Hepatic stellate cell (primary cell): ENCODE data around the gene SH3GLB1.

Source experiments
- DNase-seq: peaks from one replicate; pipeline ENCODE4 v3.0.0; 2011; ENCODE audit warnings: low spot score

SH3GLB1 gene

GRCh38 chr1:86739648-86740509, 35.5 kb downstream of the SH3GLB1 start:
- DNase-seq: no peak

- DNase-seq: no peak
Observed at GRCh38 chr1:86741947-86742572, 37.7 kb downstream of the SH3GLB1 start.

GRCh38 chr1:86747304-86747703, 42.9 kb downstream of the SH3GLB1 start:
- DNase-seq: no peak

- DNase-seq: no peak
Observed at GRCh38 chr1:86748622-86749373, 44.4 kb downstream of the SH3GLB1 start.

- no peak for DNase-seq
Observed at GRCh38 chr1:86750076-86750475, 45.7 kb downstream of the SH3GLB1 start.

- DNase-seq: no peak
Observed at GRCh38 chr1:86750530-86750929, 46.2 kb downstream of the SH3GLB1 start.

GRCh38 chr1:86751923-86752322, 47.5 kb downstream of the SH3GLB1 start:
- no peak for DNase-seq

GRCh38 chr1:86753700-86754099, 49.3 kb downstream of the SH3GLB1 start:
- DNase-seq: no peak

- no peak for DNase-seq
Observed at GRCh38 chr1:86754265-86754974, 50.0 kb downstream of the SH3GLB1 start.

GRCh38 chr1:86756062-86756406, 51.7 kb downstream of the SH3GLB1 start:
- DNase-seq: no peak

GRCh38 chr1:86757272-86757984, 53.1 kb downstream of the SH3GLB1 start:
- no peak for DNase-seq

GRCh38 chr1:86758570-86758969, 54.2 kb downstream of the SH3GLB1 start:
- no peak for DNase-seq

GRCh38 chr1:86760199-86760598, 55.8 kb downstream of the SH3GLB1 start:
- DNase-seq: no peak

GRCh38 chr1:86762336-86762735, 58.0 kb downstream of the SH3GLB1 start:
- no peak for DNase-seq

GRCh38 chr1:86764523-86764922, 60.1 kb downstream of the SH3GLB1 start:
- no peak for DNase-seq

- no peak for DNase-seq
Observed at GRCh38 chr1:86765073-86765472, 60.7 kb downstream of the SH3GLB1 start.

- no peak for DNase-seq
Observed at GRCh38 chr1:86765674-86766073, 61.3 kb downstream of the SH3GLB1 start.

GRCh38 chr1:86768554-86768953, 64.2 kb downstream of the SH3GLB1 start:
- DNase-seq: no peak

GRCh38 chr1:86769065-86769464, 64.7 kb downstream of the SH3GLB1 start:
- no peak for DNase-seq

- no peak for DNase-seq
Observed at GRCh38 chr1:86773341-86774288, 69.2 kb downstream of the SH3GLB1 start.
